A549 (cell line): ENCODE results near the gene TNNC1. TPM values are rescaled to one million over a fixed set of nuclear protein-coding genes. Genes with fewer than 3 reads are reported as not detected.

Experiments used
- ATAC-seq, 2 experiments: fragments of 200-7000 bp in 1 of 2; fragments of >200 bp in 1 of 2; cut with Nextera tagmentation in 1 of 2; cut with Tn5 transposase in 1 of 2; 3 replicates each; pipeline versions ENCODE4 v1.8.0 to v1.9.1; 2018 to 2020; ENCODE audit warnings: mild to moderate bottlenecking in 1 of 2, moderate library complexity in 1 of 2
- CTCF ChIA-PET: fragments of 300-600 bp; sonication (Branson Sonifier 250); formaldehyde crosslinking; extraction: SDS; loops from one replicate; lab custom pipeline; 2021; ENCODE audit warnings: antibody characterized with exemption, inconsistent platforms; lab: Yijun Ruan, JAX
- POLR2A ChIA-PET: fragments of 350-600 bp; formaldehyde crosslinking; extraction: SDS; loops from one replicate; lab custom pipeline; 2021; ENCODE audit warnings: antibody characterized with exemption, inconsistent platforms; lab: Yijun Ruan, JAX
- DNase-seq, 2 experiments: peaks; one replicate each; pipeline versions ENCODE4 v3.0.0 to v3.0.0-alpha.2; 2011 to 2016; ENCODE audit warnings: low read depth in 1 of 2, low spot score in 1 of 2
- FAIRE-seq: peaks from 2 replicates; lab custom pipeline; 2011; peaks lifted over from hg19 to GRCh38; lab: Jason Lieb, UNC
- H3K27ac ChIP-seq, 2 experiments: fragments of >200 bp; sonication (Bioruptor Twin); formaldehyde crosslinking; 3 replicates each; pipeline ENCODE4 v1.5.1; 2016 to 2017
- H3K4me1 ChIP-seq: fragments of >200 bp; sonication (Bioruptor Twin); formaldehyde crosslinking; 3 replicates; pipeline ENCODE4 v1.6.1; 2016
- H3K4me2 ChIP-seq: fragments of >200 bp; sonication (Bioruptor Twin); formaldehyde crosslinking; 3 replicates; pipeline ENCODE4 v1.6.1; 2016
- H3K4me3 ChIP-seq: fragments of >200 bp; sonication (Bioruptor Twin); formaldehyde crosslinking; 3 replicates; pipeline ENCODE4 v1.5.1; 2016
- H3K9me3 ChIP-seq: fragments of >200 bp; sonication (Bioruptor Twin); formaldehyde crosslinking; 3 replicates; pipeline ENCODE4 v1.6.1; 2016
- CEBPB ChIP-seq, 2 experiments: fragments of >200 bp in 1 of 2; sonication (Bioruptor Twin) in 1 of 2; formaldehyde crosslinking in 1 of 2; IDR thresholded peaks; 2 replicates each; pipeline ENCODE4 v1.6.1; 2012 to 2016
- EHF ChIP-seq: fragments of 250-450 bp; sonication (Bioruptor Pico); IDR thresholded peaks from 2 replicates; pipeline ENCODE4 v1.5.0; 2020; ENCODE audit warnings: mild to moderate bottlenecking
- EP300 ChIP-seq, 2 experiments: fragments of >200 bp; sonication (Bioruptor Twin); formaldehyde crosslinking; IDR thresholded peaks; 2 replicates in 1 of 2; 3 replicates in 1 of 2; pipeline ENCODE4 v1.6.1; 2016 to 2017
- ESRRA ChIP-seq: fragments of 150-350 bp; IDR thresholded peaks from 2 replicates; pipeline ENCODE4 v1.6.1; 2014; ENCODE audit warnings: mild to moderate bottlenecking, low read length, borderline replicate concordance
- FOSL2 ChIP-seq, 2 experiments: fragments of 450-650 bp in 1 of 2; fragments of >200 bp in 1 of 2; sonication (Bioruptor Twin) in 1 of 2; formaldehyde crosslinking; IDR thresholded peaks; 2 replicates each; pipeline versions ENCODE4 v1.5.0 to v1.6.1; 2016 to 2020; ENCODE audit warnings: mild to moderate bottlenecking in 1 of 2, moderate library complexity in 1 of 2
- GATA3 ChIP-seq: IDR thresholded peaks from 2 replicates; pipeline ENCODE4 v1.6.1; 2012; ENCODE audit warnings: borderline replicate concordance
- HDAC2 ChIP-seq: fragments of 200-600 bp; sonication (generic); IDR thresholded peaks from 2 replicates; pipeline ENCODE4 v1.6.1; 2016
- HOXA7 ChIP-seq: fragments of 250-450 bp; sonication (Bioruptor Pico); IDR thresholded peaks from 2 replicates; pipeline ENCODE4 v1.5.0; 2020; ENCODE audit warnings: mild to moderate bottlenecking, moderate library complexity
- HOXB13 ChIP-seq: fragments of 250-450 bp; sonication (Bioruptor Pico); IDR thresholded peaks from 2 replicates; pipeline ENCODE4 v1.5.0; 2020; ENCODE audit warnings: low read depth, mild to moderate bottlenecking, moderate library complexity
- HOXB5 ChIP-seq: fragments of 250-450 bp; sonication (Bioruptor Pico); IDR thresholded peaks from 2 replicates; pipeline ENCODE4 v1.5.0; 2020; ENCODE audit warnings: mild to moderate bottlenecking, moderate library complexity
- KDM1A ChIP-seq: fragments of 200-600 bp; sonication (generic); IDR thresholded peaks from 2 replicates; pipeline ENCODE4 v1.6.1; 2016; ENCODE audit warnings: low read depth, mild to moderate bottlenecking
- KDM5A ChIP-seq: fragments of 200-600 bp; sonication (generic); IDR thresholded peaks from 2 replicates; pipeline ENCODE4 v1.6.1; 2016; ENCODE audit warnings: antibody characterized with exemption, mild to moderate bottlenecking
- MAFK ChIP-seq: fragments of 450-650 bp; IDR thresholded peaks from 2 replicates; pipeline ENCODE4 v1.6.1; 2014; ENCODE audit not compliant: partially characterized antibody
- MYC ChIP-seq: IDR thresholded peaks from 2 replicates; pipeline ENCODE4 v1.6.1; 2012; ENCODE audit warnings: mild to moderate bottlenecking, inconsistent platforms, low read length, improper control_type of control experiment, borderline replicate concordance
- NFE2L2 ChIP-seq: fragments of 150-350 bp; conservative IDR thresholded peaks from 2 replicates; pipeline ENCODE4 v1.6.1; 2014; ENCODE audit warnings: low read length
- NPAS2 ChIP-seq: fragments of 250-450 bp; sonication (Bioruptor Pico); IDR thresholded peaks from 2 replicates; pipeline ENCODE4 v1.8.0; 2022; ENCODE audit warnings: mild to moderate bottlenecking, moderate library complexity, borderline replicate concordance
- RAD21 ChIP-seq, 2 experiments: fragments of >200 bp in 1 of 2; sonication (Bioruptor Twin) in 1 of 2; formaldehyde crosslinking in 1 of 2; IDR thresholded peaks in 1 of 2; conservative IDR thresholded peaks in 1 of 2; 2 replicates in 1 of 2; 3 replicates in 1 of 2; pipeline ENCODE4 v1.6.1; 2012 to 2018; ENCODE audit warnings: inconsistent platforms in 1 of 2
- RCOR1 ChIP-seq: fragments of 150-350 bp; IDR thresholded peaks from 2 replicates; pipeline ENCODE4 v1.6.1; 2014; ENCODE audit warnings: antibody characterized with exemption, low read length, low read depth
- SMC3 ChIP-seq: fragments of >200 bp; sonication (Bioruptor Twin); formaldehyde crosslinking; IDR thresholded peaks from 3 replicates; pipeline ENCODE4 v1.6.1; 2018; ENCODE audit warnings: inconsistent platforms
- ZSCAN20 ChIP-seq: fragments of 250-450 bp; sonication (Bioruptor Pico); IDR thresholded peaks from 2 replicates; pipeline ENCODE4 v1.8.0; 2022; ENCODE audit warnings: mild to moderate bottlenecking, moderate library complexity
- WGBS: methylation state at CpG from one replicate; pipeline ENCODE4 v1.1.6; 2017; ENCODE audit errors: missing lambda C conversion rate; 5-methylcytosine and 5-hydroxymethylcytosine counted together
- polyA plus RNA-seq, 4 experiments: library from polyadenylated mRNA; depleted of rRNA in 3 of 4; stranded (reverse); fragments of >200 nt; fragmentation: RNase III in 1 of 4; extraction: RNeasy Plus Mini Kit Qiagen cat#74134 plus additional on column Dnase treatment in 1 of 4; gene quantifications; 2 replicates in 3 of 4; 3 replicates in 1 of 4; pipeline ENCODE4 v1.2.3, GENCODE V29; 2011 to 2017
- TF ChIP-seq, protein P1 (sequence below): fragments of >200 bp; sonication (Bioruptor Twin); formaldehyde crosslinking; IDR thresholded peaks from 3 replicates; pipeline ENCODE4 v1.6.1; 2016
- TF ChIP-seq, protein P2 (sequence below): IDR thresholded peaks from 2 replicates; pipeline ENCODE4 v1.6.1; 2012
- TF ChIP-seq, protein P3 (sequence below): fragments of 200-600 bp; sonication (generic); IDR thresholded peaks from 2 replicates; pipeline ENCODE4 v1.6.1; 2016; ENCODE audit warnings: antibody characterized with exemption, mild to moderate bottlenecking, moderate library complexity

TNNC1 gene
- polyA plus RNA-seq, 2 of the 4 experiments (the other 2 are of a cell fraction) = 2.6 to 4.5 TPM

DNA sequence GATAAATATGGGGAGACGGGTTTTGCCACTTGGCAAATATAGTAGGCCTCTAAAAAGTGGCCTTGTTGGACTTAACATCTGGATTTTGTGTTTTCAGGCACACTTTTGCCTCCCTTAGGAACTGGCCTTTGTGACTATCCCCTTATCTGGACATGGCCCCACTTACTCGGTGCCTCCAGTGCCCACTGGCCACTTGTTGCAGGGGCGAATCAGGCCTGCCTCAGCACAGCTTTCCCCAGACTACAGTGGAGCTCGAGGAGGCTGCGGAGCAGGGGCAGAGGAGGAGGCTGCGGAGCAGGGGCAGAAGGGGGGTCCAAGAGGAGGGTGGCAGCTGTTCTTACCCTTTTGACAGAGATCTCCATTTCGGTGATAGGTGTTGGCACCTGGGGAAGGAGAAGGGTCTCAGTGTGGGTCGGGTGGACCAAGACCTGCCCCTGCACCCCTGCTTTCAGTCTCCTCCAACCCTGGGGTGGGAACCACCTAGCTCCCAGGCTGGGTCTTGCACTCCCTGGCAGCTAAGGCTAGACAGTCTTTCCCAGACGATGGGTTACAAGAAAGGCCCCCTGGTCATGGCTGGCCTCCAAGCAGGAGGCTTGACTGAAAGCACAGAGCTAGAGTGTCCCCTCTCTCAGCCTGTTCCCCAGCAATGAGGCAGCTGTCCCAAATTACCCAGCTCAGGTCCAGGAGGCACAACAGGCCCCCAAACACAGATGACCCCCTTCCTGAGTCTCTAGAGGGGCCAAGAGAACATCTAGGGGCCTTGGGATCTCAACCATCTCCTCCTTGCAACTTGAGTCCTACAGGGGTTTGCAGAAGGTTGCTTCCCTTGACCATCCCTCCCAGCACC is 15.0 kb downstream of the TNNC1 start:
- ATAC-seq (no peak), FAIRE-seq (no peak), DNase-seq (no peak)
- Histone ChIP-seq H3K4me3 (no peak overlapping the region), H3K4me2 (no peak overlapping the region), H3K27ac (no peak overlapping the region), H3K9me3 (no peaks in the 10 kb centered on the region), H3K4me1 (no peaks in the 10 kb centered on the region)
- ChIA-PET POLR2A (no interaction called here), CTCF (interaction anchor here (1.4 to 20.8 kb wide), 3 partner anchors 9 to 146 kb away, joined by 3 to 351 read pairs (median 17); partner anchors contain the start of genes SEMA3G and TNNC1)
- WGBS = 74% methylated on average over 8 of the region's 9 CpGs
- TF ChIP-seq EP300 (IDR thresholded peaks at IDR 0.05) = no peak
- no peak for TF ChIP-seq ESRRA
- no peak for TF ChIP-seq MYC
- TF ChIP-seq HOXB5 = no peak

DNA sequence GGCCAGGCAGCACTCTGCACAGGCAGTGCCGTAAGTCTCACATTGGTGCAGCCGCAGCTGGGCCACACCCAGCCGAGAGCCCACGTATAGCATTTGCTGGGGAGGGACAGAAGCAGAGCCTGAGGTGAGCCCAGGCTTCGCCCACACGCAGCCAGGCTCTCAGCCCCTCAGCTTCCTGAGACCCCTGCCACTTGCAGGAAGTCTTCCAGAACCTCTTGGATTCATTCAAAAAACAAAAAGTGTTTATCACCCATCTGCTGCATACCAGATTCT is 15.8 kb downstream of the TNNC1 start:
- Histone ChIP-seq H3K4me1 (no peaks in the 10 kb centered on the region), H3K4me3 (no peak overlapping the region), H3K4me2 (no peak overlapping the region), H3K27ac (no peak overlapping the region)
- no peak for FAIRE-seq
- no peak for ATAC-seq
- TF ChIP-seq, protein P1, sequence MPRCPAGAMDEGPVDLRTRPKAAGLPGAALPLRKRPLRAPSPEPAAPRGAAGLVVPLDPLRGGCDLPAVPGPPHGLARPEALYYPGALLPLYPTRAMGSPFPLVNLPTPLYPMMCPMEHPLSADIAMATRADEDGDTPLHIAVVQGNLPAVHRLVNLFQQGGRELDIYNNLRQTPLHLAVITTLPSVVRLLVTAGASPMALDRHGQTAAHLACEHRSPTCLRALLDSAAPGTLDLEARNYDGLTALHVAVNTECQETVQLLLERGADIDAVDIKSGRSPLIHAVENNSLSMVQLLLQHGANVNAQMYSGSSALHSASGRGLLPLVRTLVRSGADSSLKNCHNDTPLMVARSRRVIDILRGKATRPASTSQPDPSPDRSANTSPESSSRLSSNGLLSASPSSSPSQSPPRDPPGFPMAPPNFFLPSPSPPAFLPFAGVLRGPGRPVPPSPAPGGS = no peak
- TF ChIP-seq NFE2L2 (no peak), GATA3 (no peak), SMC3 (no peak), HDAC2 (no peak), EHF (CRISPR knock-in tag) (no peak), EP300 (IDR thresholded peaks at IDR 0.05) (no peak)
- TF ChIP-seq, protein P2, sequence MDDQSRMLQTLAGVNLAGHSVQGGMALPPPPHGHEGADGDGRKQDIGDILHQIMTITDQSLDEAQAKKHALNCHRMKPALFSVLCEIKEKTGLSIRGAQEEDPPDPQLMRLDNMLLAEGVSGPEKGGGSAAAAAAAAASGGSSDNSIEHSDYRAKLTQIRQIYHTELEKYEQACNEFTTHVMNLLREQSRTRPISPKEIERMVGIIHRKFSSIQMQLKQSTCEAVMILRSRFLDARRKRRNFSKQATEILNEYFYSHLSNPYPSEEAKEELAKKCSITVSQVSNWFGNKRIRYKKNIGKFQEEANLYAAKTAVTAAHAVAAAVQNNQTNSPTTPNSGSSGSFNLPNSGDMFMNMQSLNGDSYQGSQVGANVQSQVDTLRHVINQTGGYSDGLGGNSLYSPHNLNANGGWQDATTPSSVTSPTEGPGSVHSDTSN = no peak
- TF ChIP-seq, all 56 proteins: peak for 0
- POLR2A ChIA-PET = interaction anchor here (0.5 kb wide), 1 partner anchor 27 kb away, joined by 3 read pairs; no protein-coding TSS in a partner anchor
- CTCF ChIA-PET = interaction anchor here (1.4 to 20.8 kb wide), 3 partner anchors 10 to 145 kb away, joined by 3 to 351 read pairs (median 17); partner anchors contain the start of genes SEMA3G and TNNC1
- WGBS = 80% methylated on average over 1 of the region's 6 CpGs
- DNase-seq = no peak
- H3K9me3 ChIP-seq = no peaks in the 10 kb centered on the region

DNA sequence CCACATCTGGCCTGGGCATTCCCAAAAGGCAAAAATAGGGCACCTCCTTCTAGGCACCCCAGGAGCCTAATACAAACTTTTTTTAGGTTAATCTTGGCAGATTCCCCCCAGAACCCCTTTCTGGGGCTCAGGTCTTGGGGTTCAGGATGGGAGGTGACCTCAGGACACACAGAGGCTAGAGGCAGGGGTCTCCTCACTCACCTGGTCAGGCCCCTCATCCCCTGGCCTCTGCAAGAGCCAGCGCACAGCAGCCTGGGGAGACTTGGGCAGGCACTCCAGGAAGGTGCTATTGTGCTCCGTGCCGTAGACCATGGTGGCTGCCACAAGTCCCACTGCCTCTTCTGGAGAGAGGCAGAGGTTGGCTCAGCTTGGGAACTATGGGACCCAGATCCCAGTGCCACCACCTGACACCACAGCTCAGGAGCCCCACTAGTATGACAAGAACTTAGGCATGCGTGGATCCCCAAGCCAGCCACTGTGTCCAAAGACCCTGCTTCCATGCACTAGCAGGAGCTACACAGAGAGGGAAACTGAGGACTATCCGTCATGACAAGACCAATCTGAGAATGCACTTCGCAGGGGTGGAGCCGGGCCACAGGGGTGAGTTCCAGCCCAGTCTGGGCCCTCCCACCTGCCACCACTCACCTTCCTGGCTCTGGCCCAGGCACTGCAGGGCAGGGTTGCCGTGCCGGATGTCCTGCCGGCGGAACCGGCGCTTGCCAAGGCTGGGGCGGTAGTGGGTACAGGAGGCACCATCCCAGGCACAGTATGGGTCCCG is 16.3 kb downstream of the TNNC1 start:
- ChIA-PET POLR2A (interaction anchor here (0.5 kb wide), 1 partner anchor 27 kb away, joined by 3 read pairs; no protein-coding TSS in a partner anchor), CTCF (interaction anchor here (1.4 to 20.8 kb wide), 3 partner anchors 9 to 145 kb away, joined by 3 to 351 read pairs (median 17); partner anchors contain the start of genes SEMA3G and TNNC1)
- 93% methylated on average over 3 of the region's 15 CpGs for WGBS
- H3K4me1 ChIP-seq = no peaks in the 10 kb centered on the region
- TF ChIP-seq KDM5A (no peak), RAD21 (conservative IDR thresholded peaks at IDR 0.05 in 1 of 2, IDR thresholded peaks at IDR 0.05 in 1 of 2) (no peak), MAFK (no peak), KDM1A (no peak), FOSL2 (IDR thresholded peaks at IDR 0.05) (no peak), FOSL2 (CRISPR knock-in tag; IDR thresholded peaks at IDR 0.05) (no peak), MYC (no peak), HOXA7 (no peak), CEBPB (IDR thresholded peaks at IDR 0.05) (no peak), RCOR1 (no peak), HOXB13 (CRISPR knock-in tag) (no peak), NPAS2 (no peak), ZSCAN20 (CRISPR knock-in tag) (no peak)
- TF ChIP-seq, protein P3, sequence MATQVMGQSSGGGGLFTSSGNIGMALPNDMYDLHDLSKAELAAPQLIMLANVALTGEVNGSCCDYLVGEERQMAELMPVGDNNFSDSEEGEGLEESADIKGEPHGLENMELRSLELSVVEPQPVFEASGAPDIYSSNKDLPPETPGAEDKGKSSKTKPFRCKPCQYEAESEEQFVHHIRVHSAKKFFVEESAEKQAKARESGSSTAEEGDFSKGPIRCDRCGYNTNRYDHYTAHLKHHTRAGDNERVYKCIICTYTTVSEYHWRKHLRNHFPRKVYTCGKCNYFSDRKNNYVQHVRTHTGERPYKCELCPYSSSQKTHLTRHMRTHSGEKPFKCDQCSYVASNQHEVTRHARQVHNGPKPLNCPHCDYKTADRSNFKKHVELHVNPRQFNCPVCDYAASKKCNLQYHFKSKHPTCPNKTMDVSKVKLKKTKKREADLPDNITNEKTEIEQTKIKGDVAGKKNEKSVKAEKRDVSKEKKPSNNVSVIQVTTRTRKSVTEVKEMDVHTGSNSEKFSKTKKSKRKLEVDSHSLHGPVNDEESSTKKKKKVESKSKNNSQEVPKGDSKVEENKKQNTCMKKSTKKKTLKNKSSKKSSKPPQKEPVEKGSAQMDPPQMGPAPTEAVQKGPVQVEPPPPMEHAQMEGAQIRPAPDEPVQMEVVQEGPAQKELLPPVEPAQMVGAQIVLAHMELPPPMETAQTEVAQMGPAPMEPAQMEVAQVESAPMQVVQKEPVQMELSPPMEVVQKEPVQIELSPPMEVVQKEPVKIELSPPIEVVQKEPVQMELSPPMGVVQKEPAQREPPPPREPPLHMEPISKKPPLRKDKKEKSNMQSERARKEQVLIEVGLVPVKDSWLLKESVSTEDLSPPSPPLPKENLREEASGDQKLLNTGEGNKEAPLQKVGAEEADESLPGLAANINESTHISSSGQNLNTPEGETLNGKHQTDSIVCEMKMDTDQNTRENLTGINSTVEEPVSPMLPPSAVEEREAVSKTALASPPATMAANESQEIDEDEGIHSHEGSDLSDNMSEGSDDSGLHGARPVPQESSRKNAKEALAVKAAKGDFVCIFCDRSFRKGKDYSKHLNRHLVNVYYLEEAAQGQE = no peak
- TF ChIP-seq, protein P1 = no peak
- H3K9me3 ChIP-seq = no peaks in the 10 kb centered on the region
- H3K27ac ChIP-seq = no peak overlapping the region
- no peak overlapping the region for H3K4me2 ChIP-seq
- no peak for FAIRE-seq
- no peak for ATAC-seq
- DNase-seq = no peak
- H3K4me3 ChIP-seq = no peak overlapping the region
